G401 (cell line): ENCODE results near the gene RAMP1. TPM values are rescaled to one million over a fixed set of nuclear protein-coding genes. Genes with fewer than 3 reads are reported as not detected.
"Not testable (repeated sequence)": the region's sequence is repeated elsewhere in the genome, so short reads cannot be mapped to it uniquely, and the experiment has no call there.

Source experiments
- DNase-seq: peaks from one replicate; pipeline ENCODE4 v3.0.0-alpha.2; 2015; ENCODE audit warnings: low spot score
- in situ Hi-C: cut with HindIII; loops from 2 replicates; pipeline ENCODE4 v1.10.0; 2016; ENCODE audit warnings: low sequenced_read_pairs, mixed read lengths
- total RNA-seq: library from RNA; depleted of rRNA; stranded (reverse); fragments of >200 nt; shearing (Covaris generic); gene quantifications from 2 replicates; pipeline ENCODE4 v1.2.3, GENCODE V29; 2014

RAMP1 gene
- total RNA-seq, 1 experiment from 2014 or later: not detected

DNA sequence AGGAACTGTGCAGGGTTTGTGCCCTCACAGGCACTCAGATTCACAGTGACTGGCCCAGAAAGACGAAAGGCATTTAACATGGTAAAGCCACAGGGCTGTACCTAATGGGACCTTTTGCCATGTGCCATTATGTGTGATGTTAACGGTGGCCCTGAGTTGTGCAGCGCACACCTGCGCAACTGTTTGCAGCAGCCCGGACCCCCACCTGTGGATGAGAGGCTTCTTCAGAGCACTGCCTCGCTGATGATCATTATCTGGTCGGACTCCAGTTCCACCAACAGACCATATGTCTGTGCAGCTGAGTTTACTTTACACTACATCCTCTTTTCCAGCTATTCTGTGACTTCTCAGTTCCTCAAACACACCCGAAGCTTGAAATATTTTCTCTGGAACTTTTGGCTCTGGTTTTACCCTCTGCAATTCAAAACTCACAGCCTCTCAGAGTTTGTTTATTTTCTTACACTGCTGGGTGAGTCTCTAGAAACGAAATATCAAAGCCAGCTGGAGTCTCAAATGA lies 71.8 kb downstream of the RAMP1 start:
- DNase-seq: no peak
- in situ Hi-C loops: no loop called here

DNA sequence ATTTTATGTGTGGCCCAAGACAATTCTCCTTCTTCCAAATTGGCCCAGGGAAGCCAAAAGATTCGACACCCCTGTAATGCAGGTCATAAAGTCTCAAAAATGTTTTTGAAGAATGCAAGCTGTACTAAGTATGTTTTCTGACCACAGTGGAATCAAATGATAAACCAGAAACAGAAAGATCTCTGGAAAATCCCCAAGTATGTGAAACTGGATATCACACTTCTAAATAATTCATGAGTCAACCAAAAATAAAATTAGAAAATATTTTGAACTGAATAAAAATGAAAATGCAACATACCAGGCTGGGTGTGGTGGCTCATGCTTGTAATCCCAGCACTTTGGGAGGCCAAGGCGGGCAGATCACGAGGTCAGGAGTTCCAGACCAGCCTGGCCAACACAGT lies 73.3 kb downstream of the RAMP1 start:
- in situ Hi-C loops: no loop called here
- DNase-seq: no peak

DNA sequence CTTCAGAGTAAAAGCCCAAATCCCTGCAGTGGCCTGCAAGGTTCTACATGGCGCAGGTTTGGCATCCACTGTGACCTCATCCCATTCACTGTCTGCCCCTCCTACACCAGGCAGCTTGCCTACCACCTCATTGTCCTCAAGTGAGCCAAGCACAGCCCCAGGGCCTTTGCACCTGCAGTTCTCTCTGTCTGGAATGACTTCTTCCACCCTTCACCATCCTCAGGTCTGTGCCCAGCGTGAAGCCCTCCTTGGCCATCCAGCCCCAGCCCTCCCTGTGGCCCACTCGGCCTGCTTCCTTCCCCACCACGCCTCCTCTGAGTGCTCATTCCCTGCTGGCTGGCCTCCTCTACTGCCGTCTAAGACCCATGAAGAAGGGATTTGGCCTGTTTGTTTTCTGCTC lies 74.8 kb downstream of the RAMP1 start:
- in situ Hi-C loops: no loop called here
- DNase-seq: no peak

DNA sequence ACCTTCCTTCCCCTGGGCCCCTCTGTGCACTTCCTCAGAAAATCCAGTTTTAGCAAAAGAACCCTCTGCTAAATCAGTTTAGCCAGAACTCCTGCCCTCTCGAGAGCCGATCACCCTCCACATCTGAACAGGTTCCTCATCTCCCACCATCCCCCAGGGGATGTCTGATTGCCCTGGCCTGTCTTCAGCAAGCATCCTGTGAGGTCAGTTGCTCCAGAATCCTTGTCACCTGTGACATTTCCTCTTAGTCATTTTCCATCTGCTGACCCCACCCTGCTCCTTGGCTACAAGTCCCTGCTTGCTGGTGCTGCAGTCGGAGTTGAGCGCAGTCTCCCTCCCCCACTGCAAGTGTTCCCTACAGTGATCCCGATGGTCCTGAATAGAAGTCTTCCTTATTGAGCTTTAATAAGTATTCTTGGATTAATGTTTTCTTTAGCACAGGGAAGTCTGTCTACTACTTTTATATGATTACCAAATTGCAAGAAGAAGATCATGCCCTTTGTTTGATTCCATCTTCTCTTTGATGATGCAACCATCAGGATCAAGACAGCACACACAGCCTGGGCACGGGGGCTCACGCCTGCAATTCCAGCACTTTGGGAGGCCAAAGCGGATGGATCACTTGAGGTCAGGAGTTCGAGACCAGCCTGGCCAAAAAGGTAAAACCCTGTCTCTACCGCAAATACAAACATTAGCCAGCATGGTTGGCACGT lies 76.5 kb downstream of the RAMP1 start:
- DNase-seq: no peak
- in situ Hi-C loops: no loop called here

DNA sequence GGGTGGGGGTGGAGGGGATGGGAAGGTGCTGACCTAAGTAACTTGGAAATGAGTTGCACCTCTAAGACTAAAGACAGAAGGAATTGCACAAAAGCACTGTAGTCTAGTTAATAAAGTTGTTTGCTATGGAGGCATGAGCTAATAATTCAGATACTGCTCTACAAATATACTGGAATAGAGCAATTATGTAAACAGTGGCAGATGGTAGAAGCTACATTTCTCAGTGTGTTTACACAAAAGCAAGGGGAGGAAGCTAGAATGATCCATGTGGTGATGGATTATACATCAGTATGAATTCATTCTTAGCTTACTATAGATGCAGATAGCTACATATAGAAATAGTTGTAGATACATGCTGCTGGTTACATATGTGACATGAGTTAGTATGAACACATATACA lies 79.8 kb downstream of the RAMP1 start:
- DNase-seq: no peak
- in situ Hi-C loops: no loop called here

DNA sequence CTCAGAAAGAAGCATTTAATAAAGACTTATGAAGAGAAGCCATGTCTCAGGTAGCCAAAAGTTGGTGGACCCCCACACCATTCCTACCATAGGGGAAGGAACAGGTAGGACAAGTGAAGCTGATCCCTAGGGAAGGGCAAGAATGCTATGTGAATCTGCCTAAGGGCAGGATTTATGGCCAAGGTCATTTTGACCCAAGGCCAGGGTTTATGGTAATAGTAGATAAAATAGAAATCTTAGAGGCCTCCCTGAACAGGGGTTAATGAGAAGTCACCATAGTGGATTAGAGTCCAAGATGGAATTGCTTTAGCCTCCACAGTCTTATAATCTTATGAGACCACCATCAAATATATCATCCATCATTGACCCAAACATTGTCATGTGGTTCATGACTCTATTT lies 81.4 kb downstream of the RAMP1 start:
- DNase-seq: no peak
- in situ Hi-C loops: no loop called here

DNA sequence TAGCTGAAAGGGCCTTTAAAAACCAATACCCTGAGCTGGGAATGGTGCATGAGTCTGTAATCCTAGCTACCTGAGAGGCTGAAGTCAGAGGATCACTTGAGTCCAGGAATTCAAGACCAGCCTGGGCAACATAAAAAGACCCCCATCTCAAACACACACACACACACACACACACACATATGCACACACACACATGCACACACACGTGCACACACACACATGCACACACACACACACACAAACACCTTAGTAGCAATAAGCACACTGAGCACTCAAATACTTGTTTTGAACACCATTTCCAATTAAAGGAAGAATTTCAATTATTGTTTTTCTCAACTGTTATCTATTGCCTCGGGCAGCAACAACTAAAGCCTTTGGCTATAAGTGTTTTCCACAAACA lies 81.8 kb downstream of the RAMP1 start:
- no peak for DNase-seq
- in situ Hi-C loops: no loop called here

DNA sequence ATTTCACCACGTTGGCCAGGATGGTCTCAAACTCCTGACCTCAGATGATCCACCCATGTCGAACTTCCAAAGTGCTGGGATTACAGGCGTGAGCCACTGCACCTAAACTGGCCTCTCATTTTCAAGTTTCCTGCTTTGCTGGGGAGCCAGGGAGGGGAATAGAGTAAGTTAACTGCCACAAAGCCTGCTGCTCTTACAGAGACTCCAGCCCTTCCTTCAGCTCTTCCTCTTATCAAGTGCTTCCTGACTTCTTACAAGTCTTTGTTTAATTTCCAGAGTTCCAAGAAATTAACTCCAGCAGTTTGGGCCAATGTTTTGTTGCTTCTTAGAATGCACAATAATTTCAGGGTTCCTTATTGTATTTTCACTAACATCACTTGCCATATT lies 83.1 kb downstream of the RAMP1 start:
- no peak for DNase-seq
- in situ Hi-C loops: no loop called here

DNA sequence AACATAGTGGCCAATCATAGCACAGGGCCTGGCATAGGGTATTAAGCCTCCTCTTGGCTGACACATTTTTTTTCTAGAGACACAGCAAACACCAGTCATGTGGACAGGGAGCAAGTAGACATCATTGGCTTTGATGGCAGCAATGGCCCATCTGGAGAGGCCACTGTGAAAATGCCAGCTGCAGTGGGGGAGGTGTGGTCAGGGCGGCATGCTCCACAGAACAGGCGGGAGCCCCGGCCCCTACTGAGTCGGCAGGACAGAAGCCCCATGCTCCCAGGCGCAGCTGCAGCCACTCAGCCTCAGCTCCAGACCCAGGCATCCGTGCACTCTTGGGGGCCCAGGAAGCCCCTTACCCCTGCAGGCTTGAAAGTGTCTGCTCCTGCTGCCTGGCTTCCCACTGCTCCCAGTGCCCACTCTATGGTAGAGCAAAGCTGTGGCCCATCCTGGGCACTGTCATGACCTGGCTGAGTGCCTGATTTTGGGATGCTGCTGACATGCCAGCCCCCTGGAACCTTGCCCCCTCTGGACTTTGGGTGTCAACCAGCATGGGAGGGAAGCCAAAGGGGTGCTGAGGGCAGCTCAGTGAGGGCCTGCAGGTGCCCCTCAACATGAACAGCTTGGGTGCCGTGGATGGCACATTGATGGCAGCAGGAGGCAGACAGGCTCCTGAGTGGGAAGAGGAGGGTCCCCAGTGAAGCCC lies 84.1 kb downstream of the RAMP1 start:
- no peak for DNase-seq

DNA sequence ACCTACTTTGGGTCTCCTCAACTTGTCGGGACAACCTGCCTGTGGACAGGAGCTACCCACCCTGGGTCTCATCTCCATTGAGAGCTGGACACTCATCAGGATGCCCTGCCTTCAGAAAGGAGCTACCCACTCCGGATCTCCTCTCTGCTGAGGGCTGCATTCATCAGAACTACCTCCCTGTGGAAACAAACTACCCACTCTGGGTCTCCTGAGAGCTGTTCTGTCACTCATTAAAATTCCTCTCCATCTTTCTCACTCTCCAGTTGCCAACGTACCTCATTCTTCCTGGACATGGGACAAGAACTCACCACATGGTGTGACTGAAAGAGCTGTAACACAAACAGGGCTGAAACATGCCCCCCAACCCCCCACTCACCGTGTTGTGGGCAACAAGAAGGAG lies 84.9 kb downstream of the RAMP1 start:
- in situ Hi-C loops: no loop called here
- DNase-seq: no peak

More for the DNA sequence above, 84.1 kb downstream of the RAMP1 start:
- in situ Hi-C loops: no loop called here

DNA sequence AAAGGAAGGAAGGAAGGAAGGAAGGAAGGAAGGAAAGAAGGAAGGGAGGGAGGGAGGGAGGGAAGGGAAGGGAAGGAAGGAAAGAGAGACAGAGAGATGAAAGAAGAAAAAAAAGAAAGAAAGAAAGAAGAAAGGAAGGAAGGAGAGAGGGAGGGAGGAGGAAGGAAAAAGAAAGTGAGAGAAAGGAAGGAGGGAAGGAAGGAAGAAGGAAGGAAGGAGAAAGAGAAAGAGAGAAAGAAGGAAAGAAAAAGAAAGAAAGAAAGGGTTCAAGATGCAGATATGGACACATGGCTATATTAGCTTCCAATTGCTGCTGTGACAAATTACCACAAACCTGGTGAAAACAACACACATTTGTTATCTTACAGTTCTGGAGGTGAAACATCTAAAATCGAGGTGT lies 87.0 kb downstream of the RAMP1 start:
- in situ Hi-C loops: no loop called here
- DNase-seq: no peak

DNA sequence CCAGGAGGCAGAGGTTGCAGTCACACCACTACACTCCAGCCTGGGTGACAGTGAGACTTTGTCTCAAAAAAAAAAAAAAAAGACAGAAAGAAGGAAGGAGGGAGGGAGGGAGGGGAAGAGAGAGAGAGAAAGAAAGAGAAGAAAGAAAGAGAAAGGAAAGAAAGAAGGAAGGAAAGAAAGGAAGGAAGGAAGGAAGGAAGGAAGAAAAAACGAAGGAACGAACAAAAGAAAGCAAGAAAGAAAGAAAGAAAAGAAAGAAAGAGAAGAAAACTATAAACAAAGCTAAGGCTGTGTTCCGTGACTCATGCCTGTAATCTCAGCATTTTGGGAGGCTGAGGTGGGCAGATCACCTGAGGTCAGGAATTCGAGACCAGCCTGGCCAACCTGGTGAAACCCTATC lies 91.9 kb downstream of the RAMP1 start:
- in situ Hi-C loops: not testable (repeated sequence)

DNA sequence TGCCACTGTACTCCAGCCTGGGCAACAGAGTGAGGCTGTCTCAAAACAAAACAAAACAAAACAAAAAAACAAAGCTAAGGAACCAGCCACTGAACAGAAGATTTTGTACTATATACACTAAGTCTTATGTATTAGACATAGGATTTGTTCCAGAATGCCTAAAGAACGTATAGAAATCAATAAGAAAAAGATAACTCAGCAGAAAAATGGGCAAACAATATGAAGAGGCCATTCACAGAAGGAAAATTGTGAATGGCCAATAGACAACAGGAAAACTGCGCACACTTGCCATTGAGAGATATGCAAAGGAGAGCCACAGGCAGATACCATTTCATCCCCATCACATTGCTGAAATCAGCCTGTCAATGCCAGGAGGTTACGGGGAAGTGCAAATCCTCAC lies 92.5 kb downstream of the RAMP1 start:
- DNase-seq: no peak
- in situ Hi-C loops: no loop called here

More for the DNA sequence above, 91.9 kb downstream of the RAMP1 start:
- DNase-seq: not testable (repeated sequence)

DNA sequence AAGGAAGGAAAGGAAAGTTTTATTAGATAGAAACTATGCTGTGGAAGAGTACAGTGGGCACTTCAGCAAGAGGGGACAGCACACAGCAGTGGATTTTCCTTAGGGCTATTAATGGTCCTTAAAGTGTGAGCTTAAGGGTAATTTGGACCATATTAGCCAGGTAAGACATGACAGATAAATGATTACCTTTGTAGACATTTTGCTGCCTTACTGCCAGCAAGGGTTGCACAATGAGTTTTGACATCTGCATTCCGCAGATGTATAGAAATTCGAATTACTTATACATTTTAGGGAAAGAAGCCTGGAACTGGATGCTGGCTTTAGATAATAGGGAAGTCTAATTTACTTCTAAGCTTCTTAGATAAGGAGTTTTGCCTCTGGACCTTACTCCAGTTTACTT lies 93.4 kb downstream of the RAMP1 start:
- DNase-seq: no peak
- in situ Hi-C loops: no loop called here

DNA sequence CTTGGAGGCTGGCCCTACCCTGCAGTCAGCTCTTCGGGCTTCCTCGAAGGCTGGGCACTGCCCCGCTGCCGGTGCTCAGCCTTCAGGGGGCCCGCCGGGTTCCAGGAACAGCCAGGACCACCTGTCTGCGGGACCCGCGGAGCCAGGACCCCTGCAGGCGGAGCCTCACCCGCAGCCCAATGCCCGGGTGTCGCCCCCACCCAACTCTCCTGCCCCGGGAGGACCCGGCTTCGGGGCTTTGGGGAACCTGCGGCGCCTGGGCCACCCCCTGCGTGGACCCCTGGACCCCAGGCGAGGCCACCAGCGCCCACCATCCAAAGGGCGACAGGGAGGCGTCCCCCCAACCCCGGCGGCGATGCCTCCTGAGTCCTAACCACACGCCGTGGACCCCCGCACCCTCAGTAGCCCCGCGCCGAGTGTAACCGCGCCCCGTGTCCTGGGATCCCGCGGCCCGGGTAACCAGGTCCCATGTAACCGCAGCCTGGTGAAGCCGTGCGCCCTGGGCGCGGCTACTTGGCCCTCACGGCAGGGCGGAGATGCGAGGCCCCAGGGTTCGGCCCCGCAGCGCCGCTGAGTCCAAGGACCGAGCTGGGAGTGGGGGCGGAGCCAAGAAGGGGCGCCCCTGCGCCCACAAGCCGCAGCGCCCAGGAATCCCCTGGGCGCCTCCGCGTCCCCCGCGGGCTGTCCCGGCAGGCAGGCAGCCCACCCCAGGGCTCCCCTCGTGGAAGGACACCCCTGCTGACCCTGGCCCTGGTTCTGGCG lies 96.4 kb downstream of the RAMP1 start:
- DNase-seq: no peak
- in situ Hi-C loops: no loop called here

DNA sequence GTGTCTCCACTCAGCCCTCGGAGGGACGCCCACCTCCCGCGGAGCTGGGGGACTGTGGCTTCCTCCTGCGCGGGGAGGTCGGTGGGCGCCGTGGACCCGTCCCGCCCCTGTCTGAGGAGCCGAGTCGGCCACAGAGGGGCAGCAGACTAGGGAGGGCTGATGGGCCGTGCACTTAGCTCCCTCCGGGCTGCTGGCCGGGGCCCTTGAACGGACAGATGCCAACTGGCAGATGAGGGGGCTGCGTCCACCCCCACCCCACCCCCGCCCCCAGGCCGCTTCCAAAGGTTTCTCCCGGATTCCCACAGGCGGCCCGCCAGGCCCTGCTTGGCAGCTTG lies 96.9 kb downstream of the RAMP1 start:
- DNase-seq: no peak
- in situ Hi-C loops: no loop called here

DNA sequence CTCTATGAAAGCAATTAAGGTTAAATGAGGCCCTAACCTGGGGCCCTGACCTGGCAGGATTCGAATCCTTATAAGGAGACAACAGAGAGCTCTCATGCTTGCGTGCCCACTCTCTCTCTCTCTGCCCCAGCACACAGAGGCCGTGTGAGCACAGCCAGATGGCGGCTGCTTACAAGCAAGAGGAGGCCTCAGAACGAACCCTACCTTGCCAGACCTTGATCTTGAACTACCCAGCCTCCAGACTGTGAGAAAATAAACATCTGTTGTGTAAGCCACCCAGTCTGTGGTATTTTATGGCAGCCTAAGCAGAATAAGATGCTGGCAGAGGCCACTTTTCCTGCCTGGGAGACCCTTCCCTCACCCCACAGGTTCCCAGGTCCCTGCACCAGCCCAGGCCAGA lies 102.2 kb downstream of the RAMP1 start:
- DNase-seq: no peak
- in situ Hi-C loops: no loop called here
